Stimulated activated CD8-positive, alpha-beta memory T cell treated with anti-CD3 and anti-CD28 coated beads, Interleukin-15, amount 100 ng/mL, for 48 hours (primary cell): Measurements from ENCODE around the gene ATP6V0E2.

Experiments
- DNase-seq, 2 donors: peaks; one replicate each; pipeline ENCODE4 v3.0.0-alpha.2; 2020; ENCODE audit warnings: low read depth in 2 of 2

ATP6V0E2 gene

GRCh38 chr7:149864023-149864422, 9.7 kb upstream of the ATP6V0E2 start:
- DNase-seq: no peak

GRCh38 chr7:149864751-149865150, 9.0 kb upstream of the ATP6V0E2 start:
- DNase-seq: no peak

- peak in 1 of 2 donors; percentile 30 for DNase-seq
These were observed 8.3 kb upstream of the ATP6V0E2 start for GRCh38 chr7:149865437-149865836.

- DNase-seq: no peak
These were observed 7.5 kb upstream of the ATP6V0E2 start for GRCh38 chr7:149866139-149866778.

- no peak for DNase-seq
These were observed 6.9 kb upstream of the ATP6V0E2 start for GRCh38 chr7:149866779-149867447.

- no peak for DNase-seq
These were observed 5.8 kb upstream of the ATP6V0E2 start for GRCh38 chr7:149867762-149868622.

GRCh38 chr7:149868623-149869290, 5.0 kb upstream of the ATP6V0E2 start:
- DNase-seq: no peak

- no peak for DNase-seq
These were observed 4.5 kb upstream of the ATP6V0E2 start for GRCh38 chr7:149869291-149869650.

GRCh38 chr7:149869867-149870266, 3.9 kb upstream of the ATP6V0E2 start:
- DNase-seq: no peak

GRCh38 chr7:149870274-149870673, 3.5 kb upstream of the ATP6V0E2 start:
- DNase-seq: no peak

GRCh38 chr7:149870701-149871483, 2.9 kb upstream of the ATP6V0E2 start:
- no peak for DNase-seq

GRCh38 chr7:149871576-149871975, 2.2 kb upstream of the ATP6V0E2 start:
- DNase-seq: no peak

GRCh38 chr7:149872419-149873073, 1.2 kb upstream of the ATP6V0E2 start:
- no peak for DNase-seq

- no peak for DNase-seq
These were observed 338 bp downstream of the ATP6V0E2 start for GRCh38 chr7:149873970-149874643.

GRCh38 chr7:149874644-149875028, 867 bp downstream of the ATP6V0E2 start:
- no peak for DNase-seq

- DNase-seq: no peak
These were observed 1.6 kb downstream of the ATP6V0E2 start for GRCh38 chr7:149875396-149875795.

- no peak for DNase-seq
These were observed 4.2 kb downstream of the ATP6V0E2 start for GRCh38 chr7:149877890-149878522.

GRCh38 chr7:149878523-149878921, 4.8 kb downstream of the ATP6V0E2 start:
- DNase-seq: no peak

- no peak for DNase-seq
These were observed 5.5 kb downstream of the ATP6V0E2 start for GRCh38 chr7:149879271-149879743.
